Body of pancreas (tissue), 4 donors: ENCODE measurements around the gene CENPH. TPM values are rescaled to one million over a fixed set of nuclear protein-coding genes. Genes with fewer than 3 reads are reported as not detected.
A peak's percentile ranks its signal among the peaks of the same experiment; 100 is the strongest.
"Not testable (repeated sequence)": the region's sequence is repeated elsewhere in the genome, so short reads cannot be mapped to it uniquely, and the experiment has no call there.

Experiments
- ATAC-seq: fragments of 150-250 bp; one replicate; pipeline ENCODE4 v1.9.1; 2016
- DNase-seq, 4 donors: peaks; one replicate each; pipeline ENCODE4 v3.0.0-alpha.2; 2019
- H3K27ac ChIP-seq, 4 donors: fragments of 200-600 bp; sonication (generic); 1 replicate in 3 of 4; 2 replicates in 1 of 4; pipeline versions ENCODE4 v1.5.1 to v1.6.1; 2016 to 2019; ENCODE audit warnings: mild to moderate bottlenecking in 1 of 4, mixed read lengths in 1 of 4, moderate library complexity in 1 of 4
- H3K27me3 ChIP-seq, 2 donors: fragments of 200-600 bp; sonication (generic); one replicate each; pipeline ENCODE4 v1.6.0; 2016; ENCODE audit warnings: mild to moderate bottlenecking in 1 of 2
- H3K36me3 ChIP-seq, 2 donors: fragments of 200-600 bp; sonication (generic); replicated peaks in 1 of 2; 2 replicates each; pipeline ENCODE4 v1.5.1; 2016; ENCODE audit warnings: low read depth in 2 of 2; ENCODE audit not compliant: insufficient read depth in 1 of 2
- H3K4me1 ChIP-seq: fragments of 200-600 bp; sonication (generic); one replicate; pipeline ENCODE4 v1.6.0; 2016
- H3K4me3 ChIP-seq, 2 donors: fragments of 200-600 bp; sonication (generic); 1 replicate in 1 of 2; 2 replicates in 1 of 2; pipeline ENCODE4 v1.5.1; 2016 to 2019
- H3K9me3 ChIP-seq, 3 donors: fragments of 200-600 bp; sonication (generic); 1 replicate in 2 of 3; 2 replicates in 1 of 3; pipeline ENCODE4 v1.5.1; 2016
- POLR2A ChIP-seq, 3 donors: fragments of 450-650 bp; IDR thresholded peaks; one replicate each; pipeline ENCODE4 v1.6.1; 2016; ENCODE audit warnings: antibody characterized with exemption in 3 of 3, mild to moderate bottlenecking in 2 of 3
- WGBS, 2 donors: methylation state at CpG; one replicate each; pipeline ENCODE4 v1.1.5; 2017; 5-methylcytosine and 5-hydroxymethylcytosine counted together
- intact Hi-C: fragments of 100-400 bp; cut with DNase I; formaldehyde crosslinking; loops from one replicate; pipeline ENCODE4 v1.15.1; 2023
- total RNA-seq, 2 donors: library from RNA; depleted of rRNA; stranded (reverse); fragments of >200 nt; gene quantifications; one replicate each; pipeline ENCODE4 v1.1.0, GENCODE V29; 2016
- TF ChIP-seq, protein P1 (sequence below), 7 experiments: fragments of 450-650 bp in 4 of 7; fragments of 200-600 bp in 3 of 7; sonication (generic) in 3 of 7; IDR thresholded peaks; one replicate each; pipeline ENCODE4 v1.5.1; 2016 to 2019; ENCODE audit warnings: antibody characterized with exemption in 7 of 7

Gene CENPH
- total RNA-seq, 2 donors from 2014 or later = 0.33 to 2.6 TPM

DNA sequence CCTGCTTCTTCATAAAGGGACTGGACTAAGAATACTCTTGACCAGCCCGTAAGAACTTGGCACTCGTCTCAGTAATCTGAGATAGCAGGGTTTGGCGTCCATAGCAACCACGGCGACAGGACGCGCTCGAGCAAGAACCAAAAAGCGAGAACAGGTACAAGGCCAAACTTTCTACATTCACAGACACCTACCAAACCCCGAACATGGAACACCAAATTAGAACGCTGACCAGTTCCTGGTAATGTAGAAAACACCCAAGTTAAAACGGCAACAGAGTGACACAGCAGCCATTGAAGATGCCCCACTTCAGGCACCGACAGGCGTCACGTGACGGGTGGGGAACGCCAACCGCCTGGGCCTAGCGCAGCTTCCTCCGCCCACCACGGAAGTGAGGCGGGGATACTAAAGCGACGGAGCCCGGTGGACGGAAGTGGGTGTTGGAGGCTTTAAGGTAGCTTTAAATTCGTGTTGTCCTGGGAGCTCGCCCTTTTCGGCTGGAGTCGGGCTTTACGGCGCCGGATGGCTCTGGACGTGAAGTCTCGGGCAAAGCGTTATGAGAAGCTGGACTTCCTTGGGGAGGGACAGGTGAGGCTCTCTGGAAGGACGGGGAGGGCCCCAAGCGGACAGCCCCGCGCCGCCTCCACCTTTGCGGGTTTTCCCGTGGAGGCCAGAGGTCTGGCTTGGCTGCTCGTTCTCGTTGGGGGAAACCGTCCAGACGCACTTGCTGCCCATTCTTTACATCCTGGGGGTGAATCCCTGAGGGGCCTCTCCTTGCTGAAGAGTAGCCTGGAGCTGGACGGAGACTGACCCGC, 45.3 kb downstream of the CENPH start, which contains the start of gene CDK7:
Gene CDK7 (plus strand): TSS at position 430 of the 812 bp plus-strand sequence. CDS start 90 bp downstream, at position 520.
- Histone ChIP-seq H3K4me3 (peak within 1 kb of the TSS; percentile 85 to 99), H3K9me3 (no peaks in the 10 kb centered on the region), H3K27ac (peak within 1 kb of the TSS; percentile 13 to 89 (median 74)), H3K36me3 (no peaks in the 10 kb centered on the region), H3K4me1 (peaks cover 14% of the 10 kb centered on the region), H3K27me3 (no peaks in the 10 kb centered on the region)
- TF ChIP-seq, protein P1, sequence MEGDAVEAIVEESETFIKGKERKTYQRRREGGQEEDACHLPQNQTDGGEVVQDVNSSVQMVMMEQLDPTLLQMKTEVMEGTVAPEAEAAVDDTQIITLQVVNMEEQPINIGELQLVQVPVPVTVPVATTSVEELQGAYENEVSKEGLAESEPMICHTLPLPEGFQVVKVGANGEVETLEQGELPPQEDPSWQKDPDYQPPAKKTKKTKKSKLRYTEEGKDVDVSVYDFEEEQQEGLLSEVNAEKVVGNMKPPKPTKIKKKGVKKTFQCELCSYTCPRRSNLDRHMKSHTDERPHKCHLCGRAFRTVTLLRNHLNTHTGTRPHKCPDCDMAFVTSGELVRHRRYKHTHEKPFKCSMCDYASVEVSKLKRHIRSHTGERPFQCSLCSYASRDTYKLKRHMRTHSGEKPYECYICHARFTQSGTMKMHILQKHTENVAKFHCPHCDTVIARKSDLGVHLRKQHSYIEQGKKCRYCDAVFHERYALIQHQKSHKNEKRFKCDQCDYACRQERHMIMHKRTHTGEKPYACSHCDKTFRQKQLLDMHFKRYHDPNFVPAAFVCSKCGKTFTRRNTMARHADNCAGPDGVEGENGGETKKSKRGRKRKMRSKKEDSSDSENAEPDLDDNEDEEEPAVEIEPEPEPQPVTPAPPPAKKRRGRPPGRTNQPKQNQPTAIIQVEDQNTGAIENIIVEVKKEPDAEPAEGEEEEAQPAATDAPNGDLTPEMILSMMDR (IDR thresholded peaks at IDR 0.05) = no peak
- peak in 2 of 3 donors; percentile 74 to 76 for TF ChIP-seq POLR2A (IDR thresholded peaks at IDR 0.05)
- DNase-seq = peak; percentile 90 to 94 (median 93)
- intact Hi-C loops = no loop called here
- ATAC-seq = peak; percentile 99
- 0% methylated on average over 14 to 49 of the region's 49 CpGs for WGBS, 2 donors

DNA sequence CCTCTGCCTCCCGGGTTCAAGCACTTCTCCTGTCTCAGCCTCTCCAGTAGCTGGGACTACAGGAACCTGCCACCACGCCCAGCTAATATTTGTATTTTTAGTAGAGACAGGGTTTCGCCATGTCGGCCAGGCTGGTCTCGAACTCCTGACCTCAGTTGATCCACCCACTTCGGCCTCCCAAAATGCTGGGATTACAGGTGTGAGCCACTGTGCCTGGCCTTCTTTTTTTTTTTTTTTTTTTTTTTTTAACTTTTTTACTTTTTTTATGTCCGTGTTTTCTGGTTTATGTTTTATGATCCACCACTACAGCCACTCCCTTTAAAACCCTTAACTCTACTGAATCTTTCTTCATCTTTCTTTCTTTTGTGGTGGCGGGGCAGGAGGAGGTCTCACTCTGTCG, 47.4 kb downstream of the CENPH start:
- ATAC-seq, H3K4me3 ChIP-seq, H3K36me3 ChIP-seq, H3K9me3 ChIP-seq, DNase-seq, intact Hi-C loops, H3K27ac ChIP-seq, H3K27me3 ChIP-seq: not testable (repeated sequence)
- 92 to 96% methylated on average over 9 of the region's 9 CpGs for WGBS, 2 donors
- peaks cover 14% of the 10 kb centered on the region for H3K4me1 ChIP-seq

DNA sequence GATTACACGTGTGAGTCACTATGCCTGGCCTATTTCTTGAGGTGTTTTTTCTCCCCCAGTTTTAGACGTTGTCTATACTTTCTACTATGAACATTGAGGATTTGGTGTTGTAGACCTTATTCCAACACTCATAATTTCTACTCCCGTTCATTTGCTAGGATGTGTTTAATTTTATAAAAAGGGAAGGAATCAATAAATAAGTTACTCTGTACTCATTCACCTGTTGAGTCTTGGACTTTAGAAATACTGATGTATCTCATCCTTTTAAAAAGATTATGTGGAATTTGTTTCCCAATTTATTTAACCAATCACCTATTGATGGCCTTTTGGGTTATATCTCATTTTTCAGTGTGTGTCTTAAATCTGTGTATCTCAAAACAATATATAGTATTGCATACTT, 48.5 kb downstream of the CENPH start:
- Histone ChIP-seq H3K4me3 (no peak overlapping the region), H3K27me3 (no peaks in the 10 kb centered on the region), H3K36me3 (no peaks in the 10 kb centered on the region), H3K27ac (no peak overlapping the region), H3K4me1 (peaks cover 14% of the 10 kb centered on the region), H3K9me3 (no peaks in the 10 kb centered on the region)
- DNase-seq = no peak
- ATAC-seq = no peak
- intact Hi-C loops = no loop called here
- WGBS, 2 donors = 66 to 73% methylated on average over 3 of the region's 3 CpGs
- no peak for TF ChIP-seq POLR2A (IDR thresholded peaks at IDR 0.05)
- TF ChIP-seq, protein P1 (IDR thresholded peaks at IDR 0.05) = no peak

DNA sequence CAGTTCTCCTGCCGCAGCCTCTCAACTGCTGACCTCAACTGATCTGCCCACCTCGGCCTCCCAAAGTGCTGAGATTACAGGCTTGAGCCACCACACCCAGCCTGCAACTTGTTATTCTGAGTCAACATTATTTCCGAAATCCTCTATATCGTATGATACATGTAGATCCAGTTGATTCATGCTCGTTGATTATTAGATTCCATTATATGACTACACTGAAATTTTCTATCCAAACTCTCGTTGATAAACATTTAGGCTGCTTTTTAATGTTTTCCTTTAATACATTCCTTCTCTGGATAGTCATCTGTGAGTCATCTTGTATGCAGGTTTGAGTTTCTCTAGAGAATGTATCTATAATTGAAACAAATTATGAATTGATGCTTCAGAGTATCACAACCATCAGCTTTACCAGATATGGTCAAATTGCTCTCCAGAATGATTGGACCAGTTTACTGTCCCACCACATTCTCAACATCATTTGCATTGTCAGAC, 49.4 kb downstream of the CENPH start:
- Histone ChIP-seq H3K36me3 (no peaks in the 10 kb centered on the region), H3K4me1 (peaks cover 14% of the 10 kb centered on the region), H3K27ac (no peak overlapping the region), H3K27me3 (no peaks in the 10 kb centered on the region), H3K4me3 (no peak overlapping the region), H3K9me3 (no peaks in the 10 kb centered on the region)
- intact Hi-C loops = no loop called here
- TF ChIP-seq POLR2A (IDR thresholded peaks at IDR 0.05) = no peak
- TF ChIP-seq, protein P1 (IDR thresholded peaks at IDR 0.05) = no peak
- ATAC-seq = no peak
- DNase-seq = no peak
- 82% methylated on average over 6 of the region's 6 CpGs for WGBS, 2 donors

DNA sequence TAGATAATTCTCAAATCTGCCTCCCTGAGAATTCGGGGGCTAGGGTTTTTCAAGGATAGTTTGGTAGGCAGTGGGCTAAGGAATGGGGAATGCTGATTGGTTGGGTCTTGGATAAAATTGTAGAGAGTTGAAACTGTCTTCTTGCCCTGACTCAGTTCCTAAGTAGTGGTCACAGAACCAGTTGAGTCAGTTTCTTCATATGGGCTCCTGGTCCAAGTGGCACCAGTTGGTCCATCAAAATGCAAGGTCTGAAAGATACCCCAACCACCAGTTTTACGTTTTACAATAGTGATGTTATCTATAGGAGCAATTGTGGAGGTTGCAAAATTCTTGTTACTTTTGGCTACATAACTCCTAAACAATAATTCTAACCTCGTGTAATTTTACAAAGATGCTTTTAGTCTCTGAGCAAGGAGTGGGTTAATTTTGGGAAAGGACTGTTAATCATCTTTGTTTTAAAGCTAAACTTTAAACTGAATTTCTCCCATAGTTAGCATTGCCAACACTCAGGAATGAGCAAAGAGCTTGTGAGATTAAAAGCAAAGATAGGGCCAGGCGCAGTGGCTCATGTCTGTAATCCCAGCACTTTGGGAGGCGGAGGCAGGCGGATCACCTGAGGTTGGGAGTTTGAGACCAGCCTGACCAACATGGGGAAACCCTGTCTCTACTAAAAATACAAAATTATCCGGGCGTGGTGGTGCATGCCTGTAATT, 53.0 kb downstream of the CENPH start:
- no peak for ATAC-seq
- TF ChIP-seq, protein P1 (IDR thresholded peaks at IDR 0.05) = no peak
- TF ChIP-seq POLR2A (IDR thresholded peaks at IDR 0.05) = no peak
- intact Hi-C loops = no loop called here
- no peak overlapping the region for H3K27ac ChIP-seq
- no peaks in the 10 kb centered on the region for H3K36me3 ChIP-seq
- H3K9me3 ChIP-seq = no peaks in the 10 kb centered on the region
- no peak for DNase-seq
- H3K27me3 ChIP-seq = no peaks in the 10 kb centered on the region
- 68 to 69% methylated on average over 8 of the region's 8 CpGs for WGBS, 2 donors
- no peak overlapping the region for H3K4me3 ChIP-seq
- H3K4me1 ChIP-seq = no peaks in the 10 kb centered on the region
